Skeletal muscle satellite cell (primary cell): ENCODE data around the gene ALOX12B.
"Not testable (repeated sequence)": the region's sequence is repeated elsewhere in the genome, so short reads cannot be mapped to it uniquely, and the experiment has no call there.

Experiments used
- H3K27me3 ChIP-seq: 2 replicates; pipeline ENCODE4 v1.7.0; 2013; ENCODE audit warnings: low read length; ENCODE audit not compliant: control insufficient read depth, insufficient read depth
- H3K36me3 ChIP-seq: 2 replicates; pipeline ENCODE4 v1.7.0; 2013; ENCODE audit warnings: mild to moderate bottlenecking, control low read depth, low read length; ENCODE audit not compliant: insufficient read depth
- H3K4me1 ChIP-seq: 2 replicates; pipeline ENCODE4 v1.7.0; 2013; ENCODE audit warnings: low read length; ENCODE audit not compliant: control insufficient read depth, insufficient read depth
- H3K4me2 ChIP-seq: 2 replicates; pipeline ENCODE4 v1.7.0; 2013; ENCODE audit warnings: mild to moderate bottlenecking, low read length
- H3K4me3 ChIP-seq: 2 replicates; pipeline ENCODE4 v1.7.0; 2013; ENCODE audit warnings: low read length
- H3K9ac ChIP-seq: 2 replicates; pipeline ENCODE4 v1.7.0; 2013; ENCODE audit warnings: mild to moderate bottlenecking, low read depth, low read length, moderate library complexity
- H3K9me3 ChIP-seq: replicated peaks from 2 replicates; pipeline ENCODE4 v1.7.0; 2013; ENCODE audit warnings: mild to moderate bottlenecking, control low read depth, low read length

Gene ALOX12B

GRCh38 chr17:8069587-8069860, 18.0 kb downstream of the ALOX12B start:
- no peak overlapping the region for H3K4me2 ChIP-seq
- peaks cover 85% of the 10 kb centered on the region for H3K27me3 ChIP-seq
- H3K4me1 ChIP-seq: peaks cover 12% of the 10 kb centered on the region

DNA sequence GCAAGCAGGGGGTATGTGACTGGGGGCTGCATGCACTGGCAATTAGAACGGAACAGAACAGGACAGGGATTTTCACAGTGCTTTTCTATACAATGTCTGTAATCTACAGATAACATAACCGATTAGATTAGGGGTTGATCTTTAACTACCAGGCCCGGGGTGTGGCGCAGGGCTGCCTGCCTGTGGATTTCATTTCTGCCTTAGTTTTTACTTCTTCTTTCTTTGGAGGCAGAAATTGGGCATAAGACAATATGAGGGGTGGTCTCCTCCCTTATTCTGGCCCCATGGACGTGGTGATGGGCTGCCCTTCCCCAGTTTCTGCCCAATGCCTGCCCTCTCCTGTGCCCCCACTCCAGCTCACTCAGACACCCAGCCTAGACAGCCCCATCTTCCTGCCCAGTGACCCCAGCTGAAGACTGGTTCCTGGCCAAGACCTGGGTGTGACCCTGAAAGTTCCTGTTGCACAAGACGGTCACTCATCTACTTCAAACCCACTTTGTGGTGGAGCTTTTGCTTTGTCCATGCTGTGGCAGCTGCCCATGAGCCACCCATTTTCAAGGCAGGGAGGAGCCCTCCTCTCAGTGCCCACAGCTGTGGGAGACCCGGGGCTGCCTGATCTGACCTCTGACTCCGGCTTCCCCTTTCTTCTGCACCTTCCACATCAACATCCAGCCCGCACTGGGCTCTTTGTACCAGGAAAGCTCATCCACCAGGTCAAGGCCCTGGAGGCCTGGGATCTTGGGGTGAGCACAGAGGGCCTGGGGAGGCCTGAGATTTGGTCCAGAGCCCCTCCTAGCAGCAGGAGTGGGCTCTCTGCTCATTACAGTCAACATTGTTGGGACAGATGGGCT, 18.6 kb downstream of the ALOX12B start:
- Histone ChIP-seq H3K27me3 (peaks cover 82% of the 10 kb centered on the region), H3K4me2 (no peak overlapping the region), H3K4me1 (peaks cover 11% of the 10 kb centered on the region), H3K9ac (no peak overlapping the region), H3K9me3 (no peaks in the 10 kb centered on the region), H3K4me3 (no peak overlapping the region), H3K36me3 (no peaks in the 10 kb centered on the region)

More at GRCh38 chr17:8069587-8069860, 18.0 kb downstream of the ALOX12B start:
- Histone ChIP-seq H3K9ac (no peak overlapping the region), H3K9me3 (no peaks in the 10 kb centered on the region), H3K4me3 (no peak overlapping the region), H3K36me3 (no peaks in the 10 kb centered on the region)

DNA sequence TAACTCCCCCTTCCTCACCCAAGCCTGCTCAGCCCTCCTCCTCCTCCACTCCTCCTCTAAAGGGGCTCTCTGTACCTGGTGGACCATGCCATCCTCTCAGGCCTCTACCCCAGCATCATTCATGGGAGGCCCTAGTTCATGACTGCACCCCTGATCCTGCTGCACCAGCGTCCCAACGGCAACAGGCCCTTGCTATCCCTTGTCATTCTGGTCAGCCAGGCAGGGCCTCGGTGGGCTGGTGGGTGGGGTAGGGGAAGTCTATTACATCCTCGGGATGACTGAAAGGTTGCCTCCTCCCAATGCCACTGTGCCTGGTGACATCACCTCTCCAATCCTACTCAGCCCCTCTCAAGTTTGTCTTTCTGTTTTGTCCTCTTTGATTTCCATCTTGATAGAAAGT, 19.7 kb downstream of the ALOX12B start:
- H3K4me1 ChIP-seq: peaks cover 7% of the 10 kb centered on the region
- no peak overlapping the region for H3K4me3 ChIP-seq
- H3K27me3 ChIP-seq: peaks cover 80% of the 10 kb centered on the region
- no peaks in the 10 kb centered on the region for H3K9me3 ChIP-seq
- H3K36me3 ChIP-seq: no peaks in the 10 kb centered on the region
- no peak overlapping the region for H3K4me2 ChIP-seq
- no peak overlapping the region for H3K9ac ChIP-seq

DNA sequence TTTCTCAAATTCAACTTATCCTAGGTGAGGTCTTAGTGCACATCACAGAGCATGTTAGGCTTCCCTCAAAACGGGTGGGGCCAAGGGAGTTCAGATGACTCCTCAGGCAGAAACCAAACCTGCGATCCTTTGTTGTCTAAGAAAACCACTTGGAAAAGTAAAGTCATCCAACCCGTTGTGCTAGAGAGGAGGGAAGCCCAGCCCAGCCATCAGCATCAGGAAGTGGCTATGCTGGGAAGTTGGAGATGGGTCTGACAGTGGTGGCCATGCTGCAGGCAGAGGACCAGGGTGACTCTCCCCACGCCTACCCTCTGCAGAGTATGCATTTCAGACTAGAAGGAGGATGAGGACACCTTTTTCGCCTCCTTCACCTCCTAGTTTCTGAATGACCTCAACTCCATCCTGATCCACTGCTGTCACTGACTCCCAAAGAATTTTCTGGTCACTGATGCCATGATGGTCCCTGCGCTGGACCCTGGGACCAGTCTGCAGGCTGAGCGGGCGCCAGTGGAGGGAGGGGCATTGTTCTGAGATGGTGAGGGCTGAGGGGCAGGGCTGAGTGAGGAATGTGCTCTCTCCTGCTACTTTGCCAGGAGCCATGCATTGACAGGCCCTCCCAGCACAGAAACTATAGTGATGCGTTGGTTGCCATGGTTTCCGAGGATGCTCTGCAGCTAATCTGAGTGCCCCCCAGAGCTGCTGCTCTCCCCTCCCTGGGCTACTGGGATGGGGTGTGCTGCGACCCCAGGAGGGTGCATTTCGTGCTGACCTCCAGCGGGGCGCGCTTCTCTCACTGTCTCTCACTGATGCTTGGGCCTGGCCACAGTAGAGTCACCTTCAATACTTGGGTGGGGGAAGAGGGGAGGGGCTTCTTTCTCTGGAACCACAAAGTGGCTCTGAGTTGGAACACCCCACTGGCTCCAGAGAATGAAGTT, 20.4 kb downstream of the ALOX12B start:
- Histone ChIP-seq H3K4me2 (no peak overlapping the region), H3K4me3 (no peak overlapping the region), H3K36me3 (no peaks in the 10 kb centered on the region), H3K27me3 (peaks cover 80% of the 10 kb centered on the region), H3K9me3 (no peaks in the 10 kb centered on the region), H3K4me1 (peaks cover 9% of the 10 kb centered on the region), H3K9ac (no peak overlapping the region)

GRCh38 chr17:8064561-8065019, 22.9 kb downstream of the ALOX12B start:
- no peaks in the 10 kb centered on the region for H3K9me3 ChIP-seq
- H3K4me1 ChIP-seq: peaks cover 9% of the 10 kb centered on the region
- H3K36me3 ChIP-seq: no peaks in the 10 kb centered on the region
- H3K4me2 ChIP-seq: no peak overlapping the region
- no peak overlapping the region for H3K9ac ChIP-seq
- no peak overlapping the region for H3K4me3 ChIP-seq
- peaks cover 83% of the 10 kb centered on the region for H3K27me3 ChIP-seq

- H3K4me2 ChIP-seq: no peak overlapping the region
- H3K4me1 ChIP-seq: peaks cover 9% of the 10 kb centered on the region
- no peaks in the 10 kb centered on the region for H3K36me3 ChIP-seq
- H3K27me3 ChIP-seq: peaks cover 83% of the 10 kb centered on the region
- no peak overlapping the region for H3K4me3 ChIP-seq
- no peak overlapping the region for H3K9ac ChIP-seq
- no peaks in the 10 kb centered on the region for H3K9me3 ChIP-seq
Observed at GRCh38 chr17:8063761-8064534, 23.6 kb downstream of the ALOX12B start.

DNA sequence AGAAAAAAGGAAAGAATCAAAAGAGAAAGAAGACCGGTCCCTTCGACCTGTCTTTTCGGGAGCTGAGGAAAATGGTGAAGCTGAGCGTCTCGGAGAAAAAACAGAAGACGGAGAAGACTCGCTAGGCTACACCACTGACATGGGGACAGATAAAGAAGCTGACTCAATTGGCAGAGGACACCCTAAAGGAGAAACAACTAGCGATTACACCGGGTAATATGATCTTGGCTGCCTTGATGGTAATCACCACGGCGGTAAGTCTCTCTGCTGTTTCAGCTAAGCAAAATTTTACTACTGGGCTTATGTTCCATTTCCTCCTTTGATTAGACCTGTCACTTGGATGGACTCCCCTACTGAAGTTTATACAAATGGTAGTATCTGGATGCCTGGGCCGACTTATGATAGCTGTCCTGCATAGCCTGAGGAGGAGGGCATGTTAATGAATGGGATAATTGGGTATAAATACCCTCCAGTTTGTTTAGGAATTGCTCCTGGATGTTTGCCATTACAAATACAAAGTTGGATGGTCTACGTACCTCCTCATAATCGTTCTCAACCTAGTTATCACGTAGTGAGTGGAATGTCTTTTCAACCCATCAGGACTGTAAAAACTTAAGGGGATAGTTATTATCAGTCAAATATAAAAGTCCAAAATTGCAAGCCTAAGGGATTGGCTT, 24.6 kb downstream of the ALOX12B start:
- Histone ChIP-seq H3K4me1 (peaks cover 9% of the 10 kb centered on the region), H3K4me3 (no peak overlapping the region), H3K9me3 (no peaks in the 10 kb centered on the region), H3K4me2 (peak overlapping the region; percentile 34), H3K9ac (no peak overlapping the region), H3K27me3 (peaks cover 84% of the 10 kb centered on the region), H3K36me3 (no peaks in the 10 kb centered on the region)

DNA sequence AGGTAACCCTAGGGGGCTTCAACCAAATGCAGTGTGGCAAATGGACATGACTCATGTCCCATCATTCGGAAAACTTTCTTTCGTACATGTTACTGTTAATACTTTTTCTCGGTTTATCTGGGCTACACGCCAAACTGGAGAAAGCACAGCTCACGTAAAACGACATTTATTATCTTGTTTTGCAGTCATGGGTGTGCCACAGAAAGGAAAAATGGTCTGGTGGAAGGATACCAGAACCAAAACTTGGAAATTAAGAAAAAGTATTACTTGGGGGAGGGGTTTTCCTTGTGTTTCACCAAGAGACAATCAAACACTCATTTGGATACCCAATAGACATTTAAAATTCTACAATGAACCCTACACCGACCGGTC, 25.1 kb downstream of the ALOX12B start:
- Histone ChIP-seq H3K4me1 (peaks cover 11% of the 10 kb centered on the region), H3K9ac (no peak overlapping the region), H3K4me3 (no peak overlapping the region), H3K4me2 (peak overlapping the region; percentile 34), H3K9me3 (no peaks in the 10 kb centered on the region), H3K27me3 (peaks cover 81% of the 10 kb centered on the region), H3K36me3 (no peaks in the 10 kb centered on the region)

DNA sequence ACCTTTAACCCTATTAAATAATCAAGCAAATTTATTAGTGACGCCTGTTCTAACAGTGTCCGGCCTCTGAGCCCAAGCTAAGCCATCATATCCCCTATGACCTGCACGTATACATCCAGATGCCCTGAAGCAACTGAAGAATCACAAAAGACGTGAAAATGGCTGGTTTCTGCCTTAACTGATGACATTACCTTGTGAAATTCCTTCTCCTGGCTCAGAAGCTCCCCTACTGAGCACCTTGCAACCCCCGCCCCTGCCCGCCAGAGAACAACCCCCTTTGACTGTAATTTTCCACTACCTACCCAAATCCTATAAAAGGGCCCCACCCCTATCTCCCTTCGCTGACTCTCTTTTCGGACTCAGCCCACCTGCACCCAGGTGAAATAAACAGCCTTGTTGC, 25.7 kb downstream of the ALOX12B start:
- not testable (repeated sequence) for H3K9ac ChIP-seq, H3K4me2 ChIP-seq, H3K36me3 ChIP-seq, H3K4me3 ChIP-seq, H3K9me3 ChIP-seq
- Histone ChIP-seq H3K27me3 (peaks cover 76% of the 10 kb centered on the region), H3K4me1 (peaks cover 17% of the 10 kb centered on the region)

DNA sequence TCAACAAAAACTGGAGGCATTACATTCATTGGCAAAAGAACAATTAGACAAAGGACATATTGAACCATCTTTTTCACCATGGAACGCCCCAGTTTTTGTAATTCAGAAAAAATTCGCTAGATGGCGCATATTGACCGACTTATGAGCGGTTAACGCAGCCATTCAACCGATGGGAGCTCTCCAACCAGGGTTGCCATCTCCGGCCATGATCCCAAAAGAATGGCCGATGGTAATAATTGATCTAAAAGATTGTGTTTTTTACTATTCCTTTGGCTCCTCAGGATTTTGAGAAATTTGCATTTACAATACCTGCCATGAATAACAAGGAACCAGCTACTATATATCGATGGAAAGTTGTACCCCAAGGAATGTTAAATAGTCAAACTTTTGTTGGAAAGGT, 27.2 kb downstream of the ALOX12B start:
- Histone ChIP-seq H3K9me3 (no peaks in the 10 kb centered on the region), H3K4me3 (no peak overlapping the region), H3K27me3 (peaks cover 66% of the 10 kb centered on the region), H3K36me3 (no peaks in the 10 kb centered on the region), H3K9ac (no peak overlapping the region), H3K4me2 (no peak overlapping the region), H3K4me1 (peaks cover 31% of the 10 kb centered on the region)

GRCh38 chr17:8059131-8059530, 28.4 kb downstream of the ALOX12B start:
- H3K4me1 ChIP-seq: peaks cover 32% of the 10 kb centered on the region
- no peak overlapping the region for H3K9ac ChIP-seq
- no peak overlapping the region for H3K4me3 ChIP-seq
- peaks cover 56% of the 10 kb centered on the region for H3K27me3 ChIP-seq
- no peaks in the 10 kb centered on the region for H3K36me3 ChIP-seq
- no peak overlapping the region for H3K4me2 ChIP-seq
- no peaks in the 10 kb centered on the region for H3K9me3 ChIP-seq
